HFF-Myc (cell line): ENCODE results near the gene SNAP91.

Source experiments
- DNase-seq: peaks from one replicate; pipeline ENCODE4 v3.0.0-alpha.2; 2011; ENCODE audit warnings: low read depth; ENCODE audit errors: extremely low read depth
- H3K4me3 ChIP-seq: replicated peaks from 2 replicates; pipeline ENCODE4 v1.5.1; 2011; ENCODE audit warnings: low read depth, mild to moderate bottlenecking, control low read depth, low read length
- CTCF ChIP-seq: IDR thresholded peaks from 2 replicates; pipeline ENCODE4 v1.5.1; 2012; ENCODE audit warnings: mild to moderate bottlenecking, low read depth, low read length, control low read depth; ENCODE audit errors: missing control alignments

The SNAP91 gene

GRCh38 chr6:83605517-83605916 is 103.4 kb downstream of the SNAP91 start:
- no peak overlapping the region for H3K4me3 ChIP-seq
- DNase-seq = no peak
- no peak for TF ChIP-seq CTCF

- no peak for TF ChIP-seq CTCF
- DNase-seq = no peak
- no peak overlapping the region for H3K4me3 ChIP-seq
Measured at GRCh38 chr6:83603551-83603950, 105.3 kb downstream of the SNAP91 start.

GRCh38 chr6:83601119-83601518 is 107.8 kb downstream of the SNAP91 start:
- DNase-seq = no peak
- H3K4me3 ChIP-seq = no peak overlapping the region
- TF ChIP-seq CTCF = no peak

- TF ChIP-seq CTCF = no peak
- H3K4me3 ChIP-seq = no peak overlapping the region
- DNase-seq = no peak
Measured at GRCh38 chr6:83600459-83600858, 108.4 kb downstream of the SNAP91 start.

GRCh38 chr6:83597511-83597910 is 111.4 kb downstream of the SNAP91 start:
- no peak for DNase-seq
- no peak overlapping the region for H3K4me3 ChIP-seq
- no peak for TF ChIP-seq CTCF

GRCh38 chr6:83597051-83597450 is 111.8 kb downstream of the SNAP91 start:
- no peak for TF ChIP-seq CTCF
- no peak overlapping the region for H3K4me3 ChIP-seq
- no peak for DNase-seq

- no peak for DNase-seq
- TF ChIP-seq CTCF = no peak
- no peak overlapping the region for H3K4me3 ChIP-seq
Measured at GRCh38 chr6:83594941-83595340, 114.0 kb downstream of the SNAP91 start.
